GM18867 (cell line): ENCODE measurements around the gene CACNA1I.

Source experiments
- ATAC-seq: cut with Tn5 transposase; IDR thresholded peaks from one replicate; pipeline ENCODE4 v1.9.1; 2021; ENCODE audit warnings: mild to moderate bottlenecking, moderate library complexity; ENCODE audit not compliant: unreplicated experiment

CACNA1I gene

GRCh38 chr22:39595622-39596172, 25.1 kb downstream of the CACNA1I start:
- no peak for ATAC-seq

DNA sequence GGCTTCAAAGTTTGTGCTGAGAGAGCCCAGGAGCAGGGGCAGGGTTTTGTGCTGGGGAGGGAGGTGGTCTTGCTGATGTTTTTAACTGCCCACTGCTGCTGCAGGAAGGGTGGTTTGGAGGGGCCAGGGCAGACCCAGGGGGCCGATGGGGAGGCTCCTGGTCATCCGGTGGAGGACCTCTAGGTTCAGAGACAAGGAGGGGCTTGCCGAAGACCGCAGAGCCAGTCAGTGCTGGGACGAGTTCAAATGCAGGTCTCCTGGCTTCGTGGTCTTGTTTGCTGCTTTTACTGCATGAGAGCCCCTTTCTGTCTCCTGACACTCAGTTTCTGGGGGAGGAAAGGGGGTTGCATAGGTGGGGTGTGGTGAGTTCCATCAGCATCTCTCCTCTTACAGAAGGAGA, 26.0 kb downstream of the CACNA1I start:
- no peak for ATAC-seq

GRCh38 chr22:39597236-39597869, 26.8 kb downstream of the CACNA1I start:
- ATAC-seq: no peak

- ATAC-seq: no peak
Measured at GRCh38 chr22:39598017-39598965, 27.7 kb downstream of the CACNA1I start.

DNA sequence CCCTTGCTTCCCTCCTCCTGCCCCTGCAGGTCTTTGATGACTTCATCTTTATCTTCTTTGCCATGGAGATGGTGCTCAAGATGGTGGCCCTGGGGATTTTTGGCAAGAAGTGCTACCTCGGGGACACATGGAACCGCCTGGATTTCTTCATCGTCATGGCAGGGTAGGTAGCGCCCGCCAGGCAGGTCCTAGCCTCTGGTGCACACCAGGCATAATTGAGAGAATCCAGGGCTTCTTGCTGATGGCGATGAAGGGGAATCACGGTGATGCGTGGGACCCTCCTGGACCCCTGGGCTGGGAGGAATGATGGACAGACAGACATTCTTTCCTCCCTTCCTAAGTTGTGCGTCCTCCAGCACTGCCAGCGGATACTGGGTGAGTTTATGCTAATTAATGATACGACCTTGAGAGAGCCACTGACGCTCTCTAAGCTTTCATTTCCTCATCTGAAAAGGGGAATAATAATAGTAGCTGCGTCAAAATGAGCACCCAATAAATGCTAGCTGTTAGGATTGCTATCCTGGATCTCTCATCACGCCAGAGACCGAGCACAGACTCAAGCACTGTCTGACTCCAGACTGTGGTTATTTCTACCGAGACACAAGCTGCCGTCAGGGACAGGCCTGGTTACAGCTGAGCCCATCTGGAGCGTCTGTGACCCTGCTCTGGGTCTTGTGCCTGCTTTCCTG, 30.1 kb downstream of the CACNA1I start:
- ATAC-seq: no peak

DNA sequence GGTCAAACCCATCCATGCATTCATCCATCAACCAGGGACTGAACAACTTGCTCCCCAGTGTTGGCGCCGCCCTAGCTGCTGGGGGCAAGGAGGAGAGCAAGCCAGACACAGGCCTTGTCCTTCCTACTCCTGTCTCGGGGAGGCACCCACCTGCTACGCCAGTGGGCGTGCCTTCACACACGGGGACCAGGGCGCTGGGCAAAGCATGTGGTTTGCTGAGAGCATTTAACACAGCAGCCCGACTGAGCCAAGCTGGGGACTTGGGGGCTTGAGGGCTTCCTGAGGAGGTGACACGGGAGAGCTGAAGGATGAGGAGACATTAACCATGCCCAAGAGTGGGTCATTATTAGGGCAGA, 30.6 kb downstream of the CACNA1I start:
- no peak for ATAC-seq

- ATAC-seq: no peak
Measured at GRCh38 chr22:39603345-39603744, 32.8 kb downstream of the CACNA1I start.

GRCh38 chr22:39610246-39610645, 39.7 kb downstream of the CACNA1I start:
- no peak for ATAC-seq

DNA sequence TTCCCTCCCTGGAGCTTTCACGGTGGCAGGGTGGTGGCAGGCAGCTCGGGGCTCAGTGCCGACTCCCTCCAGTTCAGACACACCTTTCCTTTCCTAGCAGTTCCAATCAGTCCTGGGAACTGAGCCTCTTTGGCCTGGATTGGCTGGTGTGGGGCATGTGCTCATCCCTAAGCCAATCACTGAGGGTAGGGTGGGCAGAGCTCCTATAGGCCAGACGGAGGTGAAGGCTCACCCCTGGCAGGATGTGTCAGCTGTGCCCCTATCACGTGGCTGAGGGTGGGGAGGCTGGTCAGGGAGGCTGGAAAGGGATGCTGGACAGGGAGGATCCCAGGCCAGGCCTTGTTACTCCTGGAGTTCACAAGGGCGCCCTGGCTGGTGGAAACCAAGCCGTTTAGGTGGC, 40.2 kb downstream of the CACNA1I start:
- ATAC-seq: no peak

- ATAC-seq: no peak
Measured at GRCh38 chr22:39611360-39611759, 40.8 kb downstream of the CACNA1I start.

- no peak for ATAC-seq
Measured at GRCh38 chr22:39612811-39613548, 42.4 kb downstream of the CACNA1I start.

DNA sequence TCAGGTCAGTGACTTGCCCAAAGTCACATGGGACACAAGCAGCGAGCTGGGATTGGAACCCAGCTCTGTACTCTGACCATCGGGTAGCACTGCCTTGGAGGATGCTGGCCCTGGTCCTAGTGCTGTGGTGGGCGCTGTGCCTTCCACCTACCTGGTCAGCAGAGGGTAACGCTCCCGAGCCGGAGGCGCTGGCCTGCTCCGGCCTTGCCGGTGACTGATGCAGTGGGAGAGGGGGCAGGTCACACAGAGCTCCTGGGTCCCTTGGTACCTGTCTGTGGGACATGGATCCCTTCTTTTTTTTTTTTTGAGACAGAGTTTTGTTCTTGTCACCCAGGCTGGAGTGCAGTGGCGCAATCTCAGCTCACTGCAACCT, 43.0 kb downstream of the CACNA1I start:
- ATAC-seq: no peak

GRCh38 chr22:39614442-39614841, 43.9 kb downstream of the CACNA1I start:
- no peak for ATAC-seq

DNA sequence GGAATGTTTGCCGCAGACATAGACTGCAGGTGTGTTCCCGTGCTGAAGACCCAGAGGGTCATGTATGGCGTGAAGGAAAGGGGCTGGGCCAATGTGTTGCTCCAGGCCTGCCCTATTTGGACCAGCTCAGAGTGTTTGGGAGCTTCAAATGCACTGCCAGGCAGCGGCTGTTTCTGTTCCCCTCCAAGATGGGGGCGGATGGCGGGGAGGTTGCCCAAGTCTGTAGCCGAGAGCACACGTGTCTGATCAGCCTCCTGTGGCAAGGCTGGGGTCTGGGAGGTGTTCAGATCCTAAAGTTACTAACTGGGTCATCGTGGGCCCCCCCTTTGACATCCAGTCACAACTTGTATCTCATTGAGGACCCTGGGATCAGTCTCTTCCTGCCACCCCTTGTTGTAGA, 45.5 kb downstream of the CACNA1I start:
- ATAC-seq: no peak

DNA sequence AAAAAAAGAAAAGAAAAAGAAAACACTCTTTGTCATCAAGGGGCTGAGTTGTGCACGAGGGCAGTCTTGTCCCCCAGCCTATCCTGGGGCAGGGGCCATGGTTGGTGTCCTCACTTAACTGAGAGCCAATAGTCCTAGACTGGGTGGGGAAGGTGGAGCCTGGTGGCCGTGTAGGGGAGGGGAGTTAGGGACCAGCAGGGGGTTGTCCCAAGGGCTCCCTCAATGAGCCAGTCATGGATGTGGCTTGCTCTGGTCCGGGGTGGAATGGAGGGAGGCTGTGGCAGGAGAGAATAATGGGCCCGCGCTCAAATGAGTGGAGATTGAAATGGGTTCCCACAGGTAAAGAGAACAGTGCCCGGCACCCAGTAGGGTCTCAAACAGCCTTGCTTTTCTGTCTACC, 46.2 kb downstream of the CACNA1I start:
- no peak for ATAC-seq

DNA sequence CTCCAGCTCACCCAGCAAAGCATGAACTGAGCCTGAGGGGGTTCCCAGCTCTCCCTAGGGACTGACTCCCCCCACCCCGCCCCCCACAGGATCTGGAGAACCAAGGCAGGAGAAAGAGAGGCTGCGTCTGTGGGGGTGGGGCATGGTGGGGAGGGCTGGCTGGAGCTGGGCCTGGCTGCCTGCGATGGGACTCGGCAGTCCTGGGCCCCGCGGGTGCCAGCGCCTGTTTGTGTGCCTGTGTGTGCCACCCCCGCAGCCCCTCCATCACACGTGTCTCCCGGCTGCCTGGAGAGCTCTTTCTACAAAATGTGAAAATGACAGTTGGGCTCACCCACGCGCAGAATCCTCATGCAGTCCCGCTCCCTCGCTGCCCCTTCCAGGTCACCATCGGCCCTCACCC, 46.8 kb downstream of the CACNA1I start:
- ATAC-seq: no peak

- ATAC-seq: no peak
Measured at GRCh38 chr22:39617970-39618757, 47.6 kb downstream of the CACNA1I start.

- ATAC-seq: no peak
Measured at GRCh38 chr22:39618996-39619530, 48.5 kb downstream of the CACNA1I start.

- no peak for ATAC-seq
Measured at GRCh38 chr22:39620924-39621690, 50.6 kb downstream of the CACNA1I start.
